Measurements from ENCODE around the gene APLF. TPM values are rescaled to one million over a fixed set of nuclear protein-coding genes. Genes with fewer than 3 reads are reported as not detected.

The APLF gene, protein sequence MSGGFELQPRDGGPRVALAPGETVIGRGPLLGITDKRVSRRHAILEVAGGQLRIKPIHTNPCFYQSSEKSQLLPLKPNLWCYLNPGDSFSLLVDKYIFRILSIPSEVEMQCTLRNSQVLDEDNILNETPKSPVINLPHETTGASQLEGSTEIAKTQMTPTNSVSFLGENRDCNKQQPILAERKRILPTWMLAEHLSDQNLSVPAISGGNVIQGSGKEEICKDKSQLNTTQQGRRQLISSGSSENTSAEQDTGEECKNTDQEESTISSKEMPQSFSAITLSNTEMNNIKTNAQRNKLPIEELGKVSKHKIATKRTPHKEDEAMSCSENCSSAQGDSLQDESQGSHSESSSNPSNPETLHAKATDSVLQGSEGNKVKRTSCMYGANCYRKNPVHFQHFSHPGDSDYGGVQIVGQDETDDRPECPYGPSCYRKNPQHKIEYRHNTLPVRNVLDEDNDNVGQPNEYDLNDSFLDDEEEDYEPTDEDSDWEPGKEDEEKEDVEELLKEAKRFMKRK
- total RNA-seq (10 to 100 TPM in 4 of 7 donors, 1 to 10 TPM in 3; 8.2 to 14.1 (median 11.6) TPM), polyA plus RNA-seq (1 to 10 TPM; 1.0 to 2.2 TPM)
- long read RNA-seq, donor 1, partial matches to known transcripts = 0 of 4 reads
- long read RNA-seq, donor 1, other reads (novel, unspliced or antisense) = 0 of 4 reads
- long read RNA-seq, donor 2, partial matches to known transcripts = 0 of 3 reads
- long read RNA-seq, donor 2, other reads (novel, unspliced or antisense) = 0 of 3 reads
- long read RNA-seq, donor 3, partial matches to known transcripts = 0 of 2 reads
- long read RNA-seq, donor 3, other reads (novel, unspliced or antisense) = 1 of 2 reads

DNA sequence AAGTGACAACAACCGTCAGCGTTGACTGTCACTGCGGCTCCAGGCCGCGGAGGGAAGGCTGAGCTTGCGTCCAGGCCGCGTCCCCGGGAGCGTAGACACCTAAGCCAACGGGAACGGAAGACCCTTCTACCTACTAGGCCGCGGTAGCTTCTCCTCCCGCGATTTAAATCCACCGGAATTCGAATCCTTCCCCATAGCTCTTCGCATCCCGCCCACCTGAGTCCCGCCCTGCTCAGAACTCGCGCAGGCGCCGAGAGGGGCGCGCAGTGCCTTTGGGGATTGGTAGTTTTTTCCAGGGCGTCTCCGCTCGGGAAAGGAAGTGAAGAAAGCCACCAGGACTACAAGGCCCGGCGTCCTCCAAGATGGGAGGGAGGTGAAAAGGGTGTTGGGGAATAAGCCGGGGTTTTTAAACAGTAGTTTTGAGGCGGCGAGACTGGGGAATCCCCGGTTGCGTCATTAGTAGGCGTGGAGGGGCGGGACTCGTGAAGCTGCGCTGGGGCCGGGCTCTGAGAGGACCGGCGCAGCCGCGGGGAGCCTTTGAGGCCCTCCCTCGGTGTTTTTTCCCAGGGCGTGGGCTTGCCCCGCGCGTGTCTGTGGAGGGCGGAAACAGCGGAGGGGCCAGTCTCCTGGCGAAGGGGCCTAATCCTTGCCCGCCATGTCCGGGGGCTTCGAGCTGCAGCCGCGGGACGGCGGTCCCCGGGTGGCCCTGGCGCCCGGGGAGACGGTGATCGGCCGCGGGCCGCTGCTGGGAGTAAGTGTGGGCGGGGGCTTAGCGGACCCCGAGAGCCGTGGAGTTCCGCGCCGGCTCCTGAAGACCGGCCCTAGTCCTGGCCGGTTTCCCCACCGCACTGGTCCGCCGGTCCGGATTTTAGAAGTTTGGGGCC lies at the start of gene APLF, which contains the start of gene FBXO48:
Gene APLF, plus strand, starts transcription at position 509 of the 884 bp plus-strand sequence. Its CDS starts 147 bp downstream, at position 656.
Gene FBXO48, minus strand, starts transcription at position 218 of the 884 bp plus-strand sequence. CDS start 2,149 bp downstream, outside the sequence.
- Histone ChIP-seq H3K27ac (peak within 1 kb of the TSS; percentile 46 to 77), H3K4me3 (peak within 1 kb of the TSS; percentile 90), H3K36me3 (no peaks in the 10 kb centered on the region), H3K9me3 (no peaks in the 10 kb centered on the region), H3K27me3 (no peaks in the 10 kb centered on the region), H3K4me1 (ENCODE audit: insufficient read depth) (peaks cover 2% of the 10 kb centered on the region)
- peak; percentile 95 to 98 (median 96) for DNase-seq
- intact Hi-C loops (cut with DNase I) = loop anchor here in 2 of 4 donors (10.0 kb wide), 1 partner anchor 457 kb away; no protein-coding TSS in a partner anchor
- TF ChIP-seq EP300 (IDR thresholded peaks at IDR 0.05) = no peak
- TF ChIP-seq POLR2A (IDR thresholded peaks at IDR 0.05) = peak; percentile 56
- TF ChIP-seq CTCF (IDR thresholded peaks at IDR 0.05) = no peak
- 0 to 1% (median 0%) methylated on average over 67 to 82 of the region's 82 CpGs for WGBS, 3 donors

GRCh38 chr2:68417926-68418325 lies 49.5 kb upstream of the APLF start:
- Histone ChIP-seq H3K36me3 (no peaks in the 10 kb centered on the region), H3K9me3 (no peaks in the 10 kb centered on the region), H3K27ac (no peak overlapping the region), H3K27me3 (no peaks in the 10 kb centered on the region), H3K4me1 (ENCODE audit: insufficient read depth) (no peaks in the 10 kb centered on the region), H3K4me3 (no peak overlapping the region)
- intact Hi-C loops (cut with DNase I) = no loop called here
- no peak for DNase-seq
- 46 to 100% (median 52%) methylated on average over 1 of the region's 1 CpG for WGBS, 3 donors
- TF ChIP-seq POLR2A (IDR thresholded peaks at IDR 0.05) = no peak

DNA sequence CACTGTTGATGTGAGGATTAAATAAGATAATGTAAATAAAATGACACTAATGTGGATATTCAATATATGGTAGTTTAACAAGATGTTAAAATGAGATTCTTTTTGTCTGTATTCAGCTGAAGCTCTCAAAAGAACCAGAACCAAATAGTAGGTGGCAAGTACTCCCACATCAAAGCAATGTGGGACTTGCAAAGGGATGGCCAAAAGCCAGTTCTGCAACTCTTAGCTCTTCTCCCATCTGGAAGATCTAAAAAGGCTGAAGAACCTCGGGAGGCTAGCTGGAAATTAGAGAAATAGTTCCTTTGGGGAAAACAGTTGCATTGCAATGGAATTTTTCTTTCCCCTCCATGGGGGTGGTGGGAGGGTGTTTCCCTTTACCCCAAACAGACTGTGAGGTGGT lies 49.0 kb upstream of the APLF start:
- no peak for DNase-seq
- Histone ChIP-seq H3K9me3 (no peaks in the 10 kb centered on the region), H3K4me1 (ENCODE audit: insufficient read depth) (no peaks in the 10 kb centered on the region), H3K4me3 (no peak overlapping the region), H3K27ac (no peak overlapping the region), H3K36me3 (no peaks in the 10 kb centered on the region), H3K27me3 (no peaks in the 10 kb centered on the region)
- TF ChIP-seq POLR2A (IDR thresholded peaks at IDR 0.05) (no peak), EP300 (IDR thresholded peaks at IDR 0.05) (no peak), CTCF (IDR thresholded peaks at IDR 0.05) (no peak)
- WGBS, 3 donors = 26 to 49% (median 36%) methylated on average over 1 of the region's 1 CpG
- intact Hi-C loops (cut with DNase I) = no loop called here

DNA sequence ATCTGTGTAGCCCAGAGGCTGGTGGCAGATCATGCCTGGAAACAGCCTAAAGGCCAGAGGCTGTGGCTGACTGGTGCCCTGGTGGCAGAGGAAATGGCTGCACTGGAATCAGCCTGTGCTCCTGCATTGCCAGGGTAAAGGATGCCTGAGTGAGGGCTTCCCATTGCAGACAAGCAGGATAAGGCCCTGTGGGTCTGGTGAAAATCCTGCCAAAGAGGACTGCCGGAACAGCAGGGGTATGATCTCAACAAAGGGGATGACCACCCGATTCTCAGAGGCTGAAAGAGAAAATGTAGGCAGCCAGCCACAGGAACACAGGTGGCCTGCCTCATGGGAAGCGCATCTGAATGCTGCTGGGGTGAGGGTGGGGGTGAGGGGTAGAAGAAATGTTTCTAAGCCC lies 48.5 kb upstream of the APLF start:
- WGBS, 3 donors = 56 to 70% (median 66%) methylated on average over 3 of the region's 3 CpGs
- Histone ChIP-seq H3K27ac (no peak overlapping the region), H3K9me3 (no peaks in the 10 kb centered on the region), H3K27me3 (no peaks in the 10 kb centered on the region), H3K4me3 (no peak overlapping the region), H3K36me3 (no peaks in the 10 kb centered on the region), H3K4me1 (ENCODE audit: insufficient read depth) (no peaks in the 10 kb centered on the region)
- TF ChIP-seq POLR2A (IDR thresholded peaks at IDR 0.05) (no peak), CTCF (IDR thresholded peaks at IDR 0.05) (no peak), EP300 (IDR thresholded peaks at IDR 0.05) (no peak)
- DNase-seq = no peak
- intact Hi-C loops (cut with DNase I) = no loop called here

Data from ovary (tissue), 10 donors.